Ascending aorta (tissue), 2 donors: ENCODE results near the gene PLCB1. TPM values are rescaled to one million over a fixed set of nuclear protein-coding genes. Genes with fewer than 3 reads are reported as not detected.

Experiments used
- DNase-seq, 2 donors: peaks; one replicate each; pipeline ENCODE4 v3.0.0-alpha.2; 2019; ENCODE audit warnings: low spot score in 2 of 2
- H3K27ac ChIP-seq, 2 donors: fragments of 200-600 bp; sonication (generic); one replicate each; pipeline ENCODE4 v1.5.1; 2016 to 2017; ENCODE audit warnings: mild to moderate bottlenecking in 1 of 2
- H3K27me3 ChIP-seq: fragments of 200-600 bp; sonication (generic); one replicate; pipeline ENCODE4 v1.5.1; 2017
- H3K36me3 ChIP-seq, 2 donors: fragments of 200-600 bp; sonication (generic); one replicate each; pipeline ENCODE4 v1.5.1; 2016
- H3K4me1 ChIP-seq, 2 donors: fragments of 200-600 bp; sonication (generic); one replicate each; pipeline ENCODE4 v1.5.1; 2016 to 2017; ENCODE audit warnings: mild to moderate bottlenecking in 1 of 2
- H3K4me3 ChIP-seq, 2 donors: fragments of 200-600 bp; sonication (generic); one replicate each; pipeline ENCODE4 v1.5.1; 2016 to 2017; ENCODE audit warnings: mild to moderate bottlenecking in 1 of 2
- H3K9me3 ChIP-seq, 2 donors: fragments of 200-600 bp; sonication (generic); one replicate each; pipeline ENCODE4 v1.5.1; 2016
- CTCF ChIP-seq, 3 experiments: fragments of 200-600 bp in 2 of 3; fragments of 450-650 bp in 1 of 3; sonication (generic) in 2 of 3; IDR thresholded peaks; one replicate each; pipeline ENCODE4 v1.5.1; 2016 to 2019; ENCODE audit warnings: antibody characterized with exemption in 3 of 3, mild to moderate bottlenecking in 1 of 3, moderate library complexity in 1 of 3
- intact Hi-C: fragments of 100-400 bp; cut with DNase I; formaldehyde crosslinking; loops from one replicate; pipeline ENCODE4 v1.15.1; 2023
- total RNA-seq: library from RNA; depleted of rRNA; stranded (reverse); fragments of >200 nt; gene quantifications from one replicate; pipeline ENCODE4 v1.1.0, GENCODE V29; 2016

Gene PLCB1
- total RNA-seq, 1 donor from 2014 or later = 22.9 TPM

GRCh38 chr20:8880085-8880853 lies 748.2 kb downstream of the PLCB1 start:
- Histone ChIP-seq H3K27ac (no peak overlapping the region), H3K4me1 (no peaks in the 10 kb centered on the region), H3K4me3 (no peak overlapping the region), H3K9me3 (no peaks in the 10 kb centered on the region), H3K36me3 (no peaks in the 10 kb centered on the region), H3K27me3 (no peaks in the 10 kb centered on the region)
- TF ChIP-seq CTCF (IDR thresholded peaks at IDR 0.05) = no peak
- no peak for DNase-seq
- intact Hi-C loops = no loop called here

GRCh38 chr20:8891039-8891438 lies 759.0 kb downstream of the PLCB1 start:
- DNase-seq = no peak
- H3K9me3 ChIP-seq = peaks cover 7 to 19% of the 10 kb centered on the region in 2 donors
- no peaks in the 10 kb centered on the region for H3K36me3 ChIP-seq
- no peaks in the 10 kb centered on the region for H3K4me1 ChIP-seq
- intact Hi-C loops = no loop called here
- no peaks in the 10 kb centered on the region for H3K27me3 ChIP-seq
- TF ChIP-seq CTCF (IDR thresholded peaks at IDR 0.05) = no peak
- no peak overlapping the region for H3K27ac ChIP-seq
- H3K4me3 ChIP-seq = no peak overlapping the region

- no peak for TF ChIP-seq CTCF (IDR thresholded peaks at IDR 0.05)
- no peak for DNase-seq
- intact Hi-C loops = no loop called here
These were observed 763.4 kb downstream of the PLCB1 start for GRCh38 chr20:8895472-8895871.

GRCh38 chr20:8898823-8899222 lies 766.8 kb downstream of the PLCB1 start:
- H3K4me1 ChIP-seq = peaks cover 0 to 14% of the 10 kb centered on the region in 2 donors
- peak overlapping the region in 1 of 2 donors; percentile 19 for H3K27ac ChIP-seq
- intact Hi-C loops = no loop called here
- DNase-seq = no peak
- H3K4me3 ChIP-seq = no peak overlapping the region
- H3K9me3 ChIP-seq = peaks cover 7 to 22% of the 10 kb centered on the region in 2 donors
- H3K27me3 ChIP-seq = no peaks in the 10 kb centered on the region
- TF ChIP-seq CTCF (IDR thresholded peaks at IDR 0.05) = no peak
- H3K36me3 ChIP-seq = no peaks in the 10 kb centered on the region

More at GRCh38 chr20:8895472-8895871, 763.4 kb downstream of the PLCB1 start:
- Histone ChIP-seq H3K27ac (no peak overlapping the region), H3K27me3 (no peaks in the 10 kb centered on the region), H3K36me3 (no peaks in the 10 kb centered on the region), H3K4me3 (no peak overlapping the region), H3K9me3 (peaks cover 7 to 22% of the 10 kb centered on the region in 2 donors), H3K4me1 (peaks cover 0 to 4% of the 10 kb centered on the region in 2 donors)

GRCh38 chr20:8901237-8902025 lies 769.4 kb downstream of the PLCB1 start:
- no peak for TF ChIP-seq CTCF (IDR thresholded peaks at IDR 0.05)
- H3K4me1 ChIP-seq = peaks cover 0 to 14% of the 10 kb centered on the region in 2 donors
- no peaks in the 10 kb centered on the region for H3K9me3 ChIP-seq
- H3K27me3 ChIP-seq = no peaks in the 10 kb centered on the region
- H3K4me3 ChIP-seq = no peak overlapping the region
- peak; percentile 23 to 89 for DNase-seq
- intact Hi-C loops = loop anchor here (2.0 kb wide), 1 partner anchor 47 kb away; no protein-coding TSS in a partner anchor
- H3K27ac ChIP-seq = peak overlapping the region; percentile 74 to 81
- no peaks in the 10 kb centered on the region for H3K36me3 ChIP-seq
